Measurements from ENCODE around the gene ZNF823. TPM values are rescaled to one million over a fixed set of nuclear protein-coding genes. Genes with fewer than 3 reads are reported as not detected.
"Not testable (repeated sequence)": the region's sequence is repeated elsewhere in the genome, so short reads cannot be mapped to it uniquely, and the experiment has no call there.

ZNF823 gene
- 2.6 and 4.1 TPM in 2 replicates for total RNA-seq (ENCODE audit: low replicate concordance)

DNA sequence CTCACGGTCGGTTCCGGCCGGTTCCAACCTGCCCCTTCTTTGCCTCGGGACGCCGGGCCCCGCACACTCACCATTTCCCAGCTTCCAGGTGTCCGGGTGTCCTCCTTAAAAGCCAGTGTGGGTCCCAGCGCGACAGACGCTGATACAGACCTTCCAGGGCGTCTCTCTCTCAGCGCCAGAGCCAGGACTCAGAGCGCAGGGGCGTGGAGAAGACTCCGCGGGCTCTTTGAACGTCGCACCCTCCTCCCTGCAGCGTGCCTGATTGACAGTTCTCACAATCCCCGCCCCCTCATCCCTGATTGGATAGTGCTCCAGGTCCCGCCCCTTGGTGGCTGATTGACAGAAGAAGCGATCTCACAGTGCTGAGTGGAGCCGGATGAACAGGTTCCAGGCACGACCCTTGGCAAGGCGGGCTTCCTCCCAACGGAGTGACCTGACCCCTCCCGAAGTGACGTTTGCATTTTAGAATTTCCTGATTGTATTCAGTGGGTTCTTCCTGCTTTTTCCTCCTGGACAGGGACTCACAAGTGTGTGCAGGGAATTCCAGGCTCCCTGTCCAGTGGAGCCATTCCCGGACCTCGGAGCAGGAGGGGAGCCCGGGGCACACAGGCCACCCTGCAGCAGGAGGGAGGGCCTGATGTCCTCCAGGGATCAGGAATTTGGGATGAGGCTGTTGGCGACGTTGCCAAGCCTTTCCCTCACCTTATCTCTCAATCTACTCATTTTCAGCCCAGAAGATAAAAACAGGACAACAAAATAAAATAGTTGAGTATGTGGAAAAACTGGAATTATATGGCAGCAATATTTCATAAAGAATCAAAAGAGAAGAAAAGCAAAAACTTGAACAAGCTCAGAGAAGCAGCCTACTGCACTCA, at the start of gene ZNF823:
ZNF823 (minus strand) TSS at position 201 of the 875 bp plus-strand sequence; CDS start at position 74, 127 bp downstream.
- peak; percentile 97 for DNase-seq (ENCODE audit: low read depth)
- peak within 1 kb of the TSS; percentile 86 for H3K4me3 ChIP-seq (ENCODE audit: low read depth, low read length)
- TF ChIP-seq, protein P1, sequence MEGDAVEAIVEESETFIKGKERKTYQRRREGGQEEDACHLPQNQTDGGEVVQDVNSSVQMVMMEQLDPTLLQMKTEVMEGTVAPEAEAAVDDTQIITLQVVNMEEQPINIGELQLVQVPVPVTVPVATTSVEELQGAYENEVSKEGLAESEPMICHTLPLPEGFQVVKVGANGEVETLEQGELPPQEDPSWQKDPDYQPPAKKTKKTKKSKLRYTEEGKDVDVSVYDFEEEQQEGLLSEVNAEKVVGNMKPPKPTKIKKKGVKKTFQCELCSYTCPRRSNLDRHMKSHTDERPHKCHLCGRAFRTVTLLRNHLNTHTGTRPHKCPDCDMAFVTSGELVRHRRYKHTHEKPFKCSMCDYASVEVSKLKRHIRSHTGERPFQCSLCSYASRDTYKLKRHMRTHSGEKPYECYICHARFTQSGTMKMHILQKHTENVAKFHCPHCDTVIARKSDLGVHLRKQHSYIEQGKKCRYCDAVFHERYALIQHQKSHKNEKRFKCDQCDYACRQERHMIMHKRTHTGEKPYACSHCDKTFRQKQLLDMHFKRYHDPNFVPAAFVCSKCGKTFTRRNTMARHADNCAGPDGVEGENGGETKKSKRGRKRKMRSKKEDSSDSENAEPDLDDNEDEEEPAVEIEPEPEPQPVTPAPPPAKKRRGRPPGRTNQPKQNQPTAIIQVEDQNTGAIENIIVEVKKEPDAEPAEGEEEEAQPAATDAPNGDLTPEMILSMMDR (IDR thresholded peaks at IDR 0.05; ENCODE audit: insufficient read depth, low read length): no peak

DNA sequence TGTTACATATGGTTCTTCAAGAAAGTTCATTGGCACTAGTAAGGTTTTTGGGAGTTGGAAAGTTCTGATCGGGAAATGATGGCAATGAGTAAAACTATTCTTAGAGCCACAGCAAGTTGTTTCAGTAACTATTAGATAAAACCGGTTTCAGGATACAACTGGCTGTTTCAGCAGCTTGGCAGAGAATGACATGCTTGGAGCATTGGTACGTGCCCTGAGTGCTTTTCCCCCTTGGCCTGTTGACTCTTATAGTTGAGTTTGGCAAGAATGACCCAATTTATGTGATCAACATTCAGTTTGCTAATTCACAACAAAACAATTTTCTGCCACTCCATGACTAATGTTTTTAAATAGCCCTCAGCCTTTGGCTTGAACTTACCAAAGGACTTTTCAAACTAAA, 48.8 kb upstream of the ZNF823 start:
- TF ChIP-seq, protein P1 (IDR thresholded peaks at IDR 0.05; ENCODE audit: insufficient read depth, low read length): no peak
- no peak for DNase-seq (ENCODE audit: low read depth)
- H3K4me3 ChIP-seq (ENCODE audit: low read depth, low read length): no peak overlapping the region

DNA sequence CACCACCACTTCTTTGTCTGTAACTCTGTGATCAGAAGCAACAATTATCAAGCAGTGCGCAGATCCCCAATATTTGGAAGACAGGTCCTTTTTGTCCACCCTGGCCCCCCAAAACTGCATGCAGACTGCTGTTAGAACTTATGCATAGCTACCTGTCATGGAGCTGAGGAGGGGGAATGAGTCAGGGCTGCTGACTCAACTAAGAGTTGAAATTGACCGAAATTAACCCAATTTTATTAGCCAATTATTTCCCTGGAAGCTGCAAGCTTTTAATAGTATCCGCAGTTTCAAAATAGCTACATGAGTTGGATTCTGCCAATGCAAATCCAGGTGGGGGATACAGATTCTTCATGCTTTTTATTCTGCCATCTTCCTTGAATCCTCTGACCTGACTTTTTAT, 45.6 kb upstream of the ZNF823 start:
- H3K4me3 ChIP-seq (ENCODE audit: low read depth, low read length): no peak overlapping the region
- TF ChIP-seq, protein P1 (IDR thresholded peaks at IDR 0.05; ENCODE audit: insufficient read depth, low read length): no peak
- DNase-seq (ENCODE audit: low read depth): no peak

DNA sequence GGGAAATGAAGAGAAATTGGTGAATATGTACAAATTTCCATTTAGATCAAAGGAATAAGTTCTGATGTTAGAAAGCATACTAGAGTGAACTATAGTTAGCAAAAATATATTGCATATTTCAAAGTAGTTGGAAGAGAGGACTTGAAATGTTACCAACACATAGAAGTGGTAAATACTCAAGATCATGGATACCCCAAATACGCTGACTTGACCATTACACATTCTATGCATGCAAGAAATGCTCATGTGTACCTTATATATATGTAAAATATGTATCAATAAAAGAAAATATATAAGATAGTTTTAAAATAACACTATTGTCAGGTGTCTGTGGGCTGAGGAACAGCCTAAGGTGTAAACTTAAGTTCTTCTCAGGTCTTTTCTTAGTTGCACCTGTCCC, 45.0 kb upstream of the ZNF823 start:
- TF ChIP-seq, protein P1 (IDR thresholded peaks at IDR 0.05; ENCODE audit: insufficient read depth, low read length): no peak
- H3K4me3 ChIP-seq (ENCODE audit: low read depth, low read length): no peak overlapping the region
- DNase-seq (ENCODE audit: low read depth): no peak

DNA sequence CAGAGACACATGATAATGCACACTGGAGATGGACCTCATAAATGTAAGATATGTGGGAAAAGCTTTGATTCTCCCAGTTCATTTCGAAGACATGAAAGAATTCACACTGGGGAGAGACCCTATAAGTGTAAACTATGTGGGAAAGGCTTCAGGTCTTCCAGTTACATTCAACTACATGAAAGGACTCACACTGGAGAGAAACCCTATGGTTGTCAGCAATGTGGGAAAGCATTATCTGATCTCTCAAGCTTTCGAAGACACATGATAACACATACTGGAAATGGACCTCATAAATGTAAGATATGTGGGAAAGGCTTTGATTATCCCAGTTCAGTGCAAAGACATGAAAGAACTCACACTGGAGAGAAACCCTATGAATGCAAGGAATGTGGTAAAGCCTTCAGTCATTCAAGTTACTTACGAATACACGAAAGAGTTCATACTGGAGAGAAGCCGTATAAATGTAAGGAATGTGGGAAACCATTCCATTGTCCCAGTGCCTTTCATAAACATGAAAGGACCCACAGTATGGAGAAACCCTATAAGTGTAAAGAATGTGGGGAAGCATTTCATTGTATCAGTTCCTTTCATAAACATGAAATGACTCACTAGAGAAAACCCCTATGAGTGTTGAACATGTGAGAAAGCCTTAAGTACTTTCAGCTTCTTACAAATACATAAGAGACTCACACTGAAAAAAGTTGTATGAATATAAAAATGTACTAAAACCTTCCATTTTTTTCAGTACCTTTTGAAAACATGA, 42.7 kb upstream of the ZNF823 start:
- TF ChIP-seq, protein P1 (IDR thresholded peaks at IDR 0.05; ENCODE audit: insufficient read depth, low read length): no peak
- no peak overlapping the region for H3K4me3 ChIP-seq (ENCODE audit: low read depth, low read length)
- no peak for DNase-seq (ENCODE audit: low read depth)

DNA sequence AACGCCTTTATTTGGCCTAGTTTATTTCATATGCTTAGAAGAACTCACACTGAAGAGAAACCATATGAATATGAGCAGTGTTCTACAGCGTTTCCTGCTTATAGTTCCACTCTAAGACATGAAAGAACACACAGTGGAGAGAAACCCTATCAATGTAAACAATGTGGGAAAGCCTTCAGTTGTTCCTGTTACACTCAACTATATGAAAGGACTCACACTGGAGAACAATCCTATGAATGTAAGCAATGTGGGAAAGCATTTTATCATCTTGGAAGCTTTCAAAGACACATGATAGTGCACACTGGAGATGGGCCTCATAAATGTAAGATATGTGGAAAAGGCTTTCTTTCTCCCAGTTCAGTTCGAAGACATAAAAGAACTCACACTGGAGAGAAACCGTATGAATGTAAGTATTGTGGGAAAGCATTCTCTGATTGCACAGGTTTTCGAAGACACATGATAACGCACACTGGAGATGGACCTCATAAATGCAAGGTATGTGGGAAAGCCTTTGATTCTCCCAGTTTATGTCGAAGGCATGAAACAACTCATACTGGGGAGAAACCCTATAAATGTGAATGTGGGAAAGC, 41.8 kb upstream of the ZNF823 start:
- H3K4me3 ChIP-seq (ENCODE audit: low read depth, low read length): no peak overlapping the region

DNA sequence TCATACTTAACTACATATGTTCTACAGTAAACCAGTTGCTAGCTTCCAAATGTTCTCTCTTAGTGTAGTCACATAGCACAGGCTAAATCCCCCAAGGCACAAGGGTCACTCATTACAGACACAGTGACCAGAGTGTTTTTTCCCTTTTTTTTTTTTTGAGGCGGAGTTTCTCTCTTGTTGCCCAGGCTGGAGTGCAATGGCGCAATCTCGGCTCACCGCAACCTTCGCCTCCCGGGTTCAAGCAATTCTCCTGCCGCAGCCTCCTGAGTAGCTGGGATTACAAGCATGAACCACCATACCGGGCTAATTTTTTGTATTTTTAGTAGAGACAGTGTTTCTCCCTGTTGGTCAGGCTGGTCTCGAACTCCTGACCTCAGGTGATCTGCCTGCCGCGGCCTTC, 37.9 kb upstream of the ZNF823 start:
- DNase-seq (ENCODE audit: low read depth); H3K4me3 ChIP-seq (ENCODE audit: low read depth, low read length): not testable (repeated sequence)

More for the DNA sequence above, 41.8 kb upstream of the ZNF823 start:
- no peak for DNase-seq (ENCODE audit: low read depth)
- TF ChIP-seq, protein P1 (IDR thresholded peaks at IDR 0.05; ENCODE audit: insufficient read depth, low read length): no peak

DNA sequence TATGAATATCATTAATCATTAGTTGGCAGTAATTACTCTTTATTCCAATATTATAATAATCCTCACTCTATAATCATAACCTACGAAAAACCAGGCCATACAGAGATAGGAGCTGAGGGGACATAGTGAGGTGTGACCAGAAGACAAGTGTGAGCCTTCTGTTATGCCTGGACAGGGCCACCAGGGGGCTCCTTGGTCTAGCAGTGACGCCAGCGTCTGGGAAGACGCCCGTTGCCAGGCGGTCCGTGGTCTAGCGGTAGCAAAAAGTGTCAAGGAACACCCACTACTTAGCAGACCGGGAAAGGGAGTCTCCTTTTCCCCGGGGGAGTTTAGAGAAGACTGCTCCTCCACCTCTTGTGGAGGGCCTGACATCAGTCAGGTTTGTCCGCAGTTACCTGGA, 32.8 kb upstream of the ZNF823 start:
- DNase-seq (ENCODE audit: low read depth); H3K4me3 ChIP-seq (ENCODE audit: low read depth, low read length): not testable (repeated sequence)

All from fibroblast of the aortic adventitia (primary cell).